NCI-H69 (cell line): ENCODE results near the gene ASXL3.

ENCODE experiments used
- DNase-seq: peaks from one replicate; lab custom pipeline; 2025; lab: John Stamatoyannopoulos, UW

The ASXL3 gene

GRCh38 chr18:33717339-33717738 is 139.3 kb downstream of the ASXL3 start:
- DNase-seq, result no peak

- no peak for DNase-seq
Measured at GRCh38 chr18:33720133-33720532, 142.1 kb downstream of the ASXL3 start.

GRCh38 chr18:33729556-33729955 is 151.5 kb downstream of the ASXL3 start:
- DNase-seq, result no peak

- DNase-seq, result peak; percentile 36
Measured at GRCh38 chr18:33733376-33733775, 155.4 kb downstream of the ASXL3 start.

DNA sequence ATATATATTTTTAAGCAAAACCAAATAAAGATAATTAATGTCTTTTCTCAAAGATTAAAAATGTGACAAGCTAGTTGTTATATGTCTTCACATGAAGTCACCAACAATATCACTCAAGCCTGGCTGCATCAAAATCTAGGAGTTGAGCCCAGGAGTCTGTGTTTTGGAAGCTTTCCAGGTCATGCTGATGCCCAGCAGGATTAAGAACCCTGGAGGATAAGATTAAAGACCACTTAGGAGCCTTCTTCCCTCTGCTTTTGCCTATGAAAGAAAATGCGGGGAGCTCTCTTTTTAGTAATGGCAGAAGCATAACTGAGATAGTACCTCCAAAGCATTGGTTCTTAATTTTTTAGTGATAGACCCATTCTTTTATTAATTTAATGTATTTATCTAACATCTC is 157.4 kb downstream of the ASXL3 start:
- DNase-seq, result peak; percentile 93

DNA sequence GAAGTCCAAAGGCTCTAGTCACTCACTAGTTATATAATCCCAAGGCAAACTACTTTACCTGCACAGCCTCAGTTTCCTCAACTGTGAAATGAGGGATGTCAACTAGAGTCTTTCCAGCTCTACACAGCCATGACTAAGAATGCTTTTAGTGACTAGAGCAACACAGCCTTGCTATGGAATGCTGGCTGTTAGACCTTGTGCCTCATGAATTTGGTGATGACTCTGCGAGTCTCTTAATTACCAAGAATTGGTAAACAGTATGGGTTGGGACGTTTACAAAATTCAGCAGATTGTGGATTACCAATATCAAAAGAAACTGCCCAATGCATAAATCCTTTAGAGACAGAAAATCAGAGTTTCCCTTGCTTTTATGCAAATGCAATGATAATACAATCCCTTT is 163.7 kb downstream of the ASXL3 start:
- DNase-seq, result no peak

DNA sequence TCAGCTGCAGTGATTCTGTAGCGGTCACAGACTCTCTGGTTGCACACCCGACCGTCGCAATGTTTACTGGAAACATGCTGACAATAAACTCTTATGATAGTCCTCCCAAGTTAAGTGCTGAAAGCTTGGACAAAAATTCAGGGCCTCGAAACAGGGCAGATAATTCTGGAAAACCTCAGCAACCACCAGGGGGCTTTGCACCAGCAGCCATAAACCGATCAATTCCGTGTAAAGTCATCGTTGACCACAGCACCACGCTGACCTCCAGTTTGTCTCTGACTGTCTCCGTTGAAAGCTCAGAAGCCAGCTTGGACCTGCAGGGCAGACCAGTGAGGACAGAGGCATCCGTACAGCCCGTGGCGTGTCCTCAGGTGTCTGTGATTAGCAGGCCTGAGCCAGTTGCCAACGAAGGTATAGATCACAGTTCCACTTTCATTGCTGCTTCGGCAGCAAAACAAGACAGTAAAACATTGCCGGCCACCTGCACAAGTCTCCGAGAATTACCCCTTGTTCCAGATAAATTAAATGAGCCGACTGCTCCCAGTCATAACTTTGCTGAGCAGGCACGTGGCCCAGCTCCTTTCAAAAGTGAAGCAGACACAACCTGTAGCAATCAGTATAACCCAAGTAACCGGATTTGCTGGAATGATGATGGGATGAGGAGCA is 166.1 kb downstream of the ASXL3 start:
- DNase-seq, result no peak

DNA sequence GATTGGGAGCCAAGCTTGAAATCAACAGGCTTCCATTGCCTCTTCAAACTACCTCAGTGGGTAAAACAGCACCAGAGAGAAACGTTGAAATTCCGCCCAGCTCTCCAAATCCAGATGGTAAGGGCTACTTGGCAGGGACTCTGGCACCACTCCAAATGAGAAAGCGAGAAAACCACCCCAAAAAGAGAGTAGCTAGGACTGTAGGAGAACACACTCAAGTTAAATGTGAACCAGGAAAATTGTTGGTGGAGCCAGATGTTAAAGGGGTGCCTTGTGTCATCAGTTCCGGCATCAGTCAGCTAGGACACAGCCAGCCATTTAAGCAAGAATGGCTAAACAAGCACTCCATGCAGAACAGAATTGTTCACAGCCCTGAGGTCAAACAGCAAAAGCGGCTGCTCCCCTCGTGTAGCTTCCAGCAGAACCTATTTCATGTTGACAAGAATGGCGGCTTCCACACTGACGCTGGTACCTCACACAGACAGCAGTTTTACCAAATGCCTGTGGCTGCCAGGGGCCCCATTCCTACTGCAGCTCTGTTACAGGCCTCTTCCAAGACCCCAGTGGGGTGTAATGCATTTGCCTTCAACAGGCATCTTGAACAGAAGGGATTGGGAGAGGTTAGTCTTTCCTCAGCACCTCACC is 167.3 kb downstream of the ASXL3 start:
- no peak for DNase-seq

- DNase-seq, result peak; percentile 32
Measured at GRCh38 chr18:33745871-33746545, 168.0 kb downstream of the ASXL3 start.

- DNase-seq, result peak; percentile 45
Measured at GRCh38 chr18:33749834-33750233, 171.8 kb downstream of the ASXL3 start.

GRCh38 chr18:33750366-33750765 is 172.3 kb downstream of the ASXL3 start:
- no peak for DNase-seq

- DNase-seq, result peak; percentile 90
Measured at GRCh38 chr18:33751613-33752221, 173.7 kb downstream of the ASXL3 start.

- DNase-seq, result peak; percentile 49
Measured at GRCh38 chr18:33755391-33755790, 177.4 kb downstream of the ASXL3 start.

- peak; percentile 97 for DNase-seq
Measured at GRCh38 chr18:33755931-33756560, 178.0 kb downstream of the ASXL3 start.

GRCh38 chr18:33757037-33757436 is 179.0 kb downstream of the ASXL3 start:
- DNase-seq, result peak; percentile 94

GRCh38 chr18:33761363-33761762 is 183.3 kb downstream of the ASXL3 start:
- DNase-seq, result peak; percentile 86

DNA sequence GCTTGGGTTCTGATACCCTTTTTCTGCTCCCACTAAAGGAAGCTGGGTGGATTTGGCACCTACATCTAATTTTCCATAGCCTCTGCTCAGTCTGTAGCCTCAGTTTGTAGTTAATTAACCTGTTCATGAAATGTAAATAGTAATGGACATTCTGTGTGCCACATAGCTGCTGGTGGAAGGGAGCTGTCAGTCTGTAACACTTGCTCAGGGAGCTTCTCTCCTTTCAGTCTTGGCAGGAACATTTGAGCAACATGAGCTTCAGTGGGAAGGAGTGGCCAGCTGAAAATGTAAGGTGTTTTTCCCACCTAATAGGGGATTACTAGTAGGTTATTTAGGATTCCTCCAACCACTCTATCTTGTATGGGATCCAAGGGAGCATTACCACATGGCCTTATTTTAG is 203.4 kb downstream of the ASXL3 start:
- peak; percentile 94 for DNase-seq
